Gastrocnemius medialis (tissue), 4 donors: ENCODE data around the gene DCUN1D4. TPM values are rescaled to one million over a fixed set of nuclear protein-coding genes. Genes with fewer than 3 reads are reported as not detected.

Experiments
- ATAC-seq, 2 donors: fragments of 150-250 bp; one replicate each; pipeline ENCODE4 v1.9.1; 2016
- DNase-seq, 2 donors: peaks; one replicate each; pipeline ENCODE4 v3.0.0-alpha.2; 2019
- H3K27ac ChIP-seq, 4 donors: fragments of 200-600 bp; sonication (generic); 1 replicate in 1 of 4; 2 replicates in 3 of 4; pipeline ENCODE4 v1.5.1; 2016 to 2018; ENCODE audit warnings: mild to moderate bottlenecking in 2 of 4, moderate library complexity in 1 of 4
- H3K27me3 ChIP-seq, 3 donors: fragments of 200-600 bp; sonication (generic) in 2 of 3; 1 replicate in 1 of 3; 2 replicates in 2 of 3; pipeline versions ENCODE4 v1.5.1 to v1.6.0; 2016 to 2019; ENCODE audit warnings: mild to moderate bottlenecking in 1 of 3, moderate library complexity in 1 of 3
- H3K36me3 ChIP-seq, 2 donors: fragments of 200-600 bp; sonication (generic) in 1 of 2; one replicate each; pipeline ENCODE4 v1.5.1; 2017 to 2018
- H3K4me1 ChIP-seq, 2 donors: fragments of 200-600 bp; sonication (generic) in 1 of 2; one replicate each; pipeline ENCODE4 v1.5.1; 2016 to 2017; ENCODE audit warnings: mild to moderate bottlenecking in 2 of 2
- H3K4me3 ChIP-seq, 4 donors: fragments of 200-600 bp; sonication (generic) in 3 of 4; 1 replicate in 1 of 4; 2 replicates in 3 of 4; pipeline ENCODE4 v1.5.1; 2016 to 2019; ENCODE audit warnings: mild to moderate bottlenecking in 2 of 4
- H3K9me3 ChIP-seq, 3 donors: fragments of 200-600 bp; sonication (generic) in 2 of 3; 1 replicate in 1 of 3; 2 replicates in 2 of 3; pipeline ENCODE4 v1.5.1; 2016 to 2019
- CTCF ChIP-seq, 5 experiments: fragments of 450-650 bp in 3 of 5; fragments of 200-600 bp in 2 of 5; sonication (generic) in 2 of 5; IDR thresholded peaks in 4 of 5; conservative IDR thresholded peaks in 1 of 5; 1 replicate in 4 of 5; 2 replicates in 1 of 5; pipeline ENCODE4 v1.5.1; 2016 to 2019; ENCODE audit warnings: antibody characterized with exemption in 5 of 5, mild to moderate bottlenecking in 3 of 5, moderate library complexity in 3 of 5
- POLR2A ChIP-seq, 2 donors: fragments of 450-650 bp; IDR thresholded peaks; one replicate each; pipeline ENCODE4 v1.6.1; 2017; ENCODE audit warnings: antibody characterized with exemption in 2 of 2, mild to moderate bottlenecking in 2 of 2, moderate library complexity in 2 of 2
- in situ Hi-C, 4 donors: fragments of 200-750 bp; cut with MboI; loops; one replicate each; pipeline versions ENCODE4 v1.15.0 to v1.8.0; 2017; ENCODE audit warnings: low sequenced_read_pairs in 4 of 4
- intact Hi-C: fragments of 100-400 bp; cut with DNase I; formaldehyde crosslinking; loops from one replicate; pipeline ENCODE4 v1.15.1; 2023; ENCODE audit warnings: low total_unique reads
- total RNA-seq, 4 donors: library from RNA; depleted of rRNA; stranded (reverse); fragments of >200 nt; gene quantifications; one replicate each; pipeline versions ENCODE4 v1.1.0 to v1.2.3, GENCODE V29; 2016

DCUN1D4 gene
- total RNA-seq, 4 donors from 2014 or later, result 13.6 to 23.7 (median 18.4) TPM

- DNase-seq, result no peak
- no peaks in the 10 kb centered on the region for H3K27me3 ChIP-seq
- TF ChIP-seq CTCF (IDR thresholded peaks at IDR 0.05 in 4 of 5, conservative IDR thresholded peaks at IDR 0.05 in 1 of 5) (no peak), POLR2A (IDR thresholded peaks at IDR 0.05) (no peak)
- ATAC-seq, result no peak
- no peak overlapping the region for H3K4me3 ChIP-seq
- no peak overlapping the region for H3K27ac ChIP-seq
- H3K4me1 ChIP-seq, result peaks cover 0 to 5% of the 10 kb centered on the region in 2 donors
- H3K36me3 ChIP-seq, result peaks cover 2 to 69% of the 10 kb centered on the region in 2 donors
- intact Hi-C loops (no loop called here), in situ Hi-C loops (no loop called here)
- no peaks in the 10 kb centered on the region for H3K9me3 ChIP-seq
Measured at GRCh38 chr4:51878431-51878830, 35.5 kb downstream of the DCUN1D4 start.

- intact Hi-C loops (no loop called here), in situ Hi-C loops (no loop called here)
- Histone ChIP-seq H3K27me3 (no peaks in the 10 kb centered on the region), H3K27ac (no peak overlapping the region), H3K4me3 (no peak overlapping the region), H3K4me1 (no peaks in the 10 kb centered on the region), H3K9me3 (no peaks in the 10 kb centered on the region), H3K36me3 (peaks cover 2 to 57% of the 10 kb centered on the region in 2 donors)
- TF ChIP-seq POLR2A (IDR thresholded peaks at IDR 0.05) (no peak), CTCF (IDR thresholded peaks at IDR 0.05 in 4 of 5, conservative IDR thresholded peaks at IDR 0.05 in 1 of 5) (no peak)
- no peak for ATAC-seq
- DNase-seq, result no peak
Measured at GRCh38 chr4:51880016-51880915, 37.3 kb downstream of the DCUN1D4 start.

- intact Hi-C loops, result no loop called here
- H3K4me3 ChIP-seq, result no peak overlapping the region
- H3K27me3 ChIP-seq, result no peaks in the 10 kb centered on the region
- no peak for TF ChIP-seq CTCF (IDR thresholded peaks at IDR 0.05 in 4 of 5, conservative IDR thresholded peaks at IDR 0.05 in 1 of 5)
- TF ChIP-seq POLR2A (IDR thresholded peaks at IDR 0.05), result no peak
- H3K4me1 ChIP-seq, result no peaks in the 10 kb centered on the region
- peaks cover 0 to 45% of the 10 kb centered on the region in 2 donors for H3K36me3 ChIP-seq
- no peak for ATAC-seq
- DNase-seq, result no peak
- in situ Hi-C loops, result no loop called here
- H3K9me3 ChIP-seq, result no peaks in the 10 kb centered on the region
- H3K27ac ChIP-seq, result no peak overlapping the region
Measured at GRCh38 chr4:51884055-51884454, 41.1 kb downstream of the DCUN1D4 start.

- DNase-seq, result no peak
- H3K9me3 ChIP-seq, result no peaks in the 10 kb centered on the region
- H3K36me3 ChIP-seq, result peaks cover 0 to 39% of the 10 kb centered on the region in 2 donors
- no peaks in the 10 kb centered on the region for H3K27me3 ChIP-seq
- intact Hi-C loops (no loop called here), in situ Hi-C loops (no loop called here)
- no peak for TF ChIP-seq POLR2A (IDR thresholded peaks at IDR 0.05)
- no peak for TF ChIP-seq CTCF (IDR thresholded peaks at IDR 0.05 in 4 of 5, conservative IDR thresholded peaks at IDR 0.05 in 1 of 5)
- H3K4me3 ChIP-seq, result no peak overlapping the region
- H3K4me1 ChIP-seq, result no peaks in the 10 kb centered on the region
- ATAC-seq, result no peak
- no peak overlapping the region for H3K27ac ChIP-seq
Measured at GRCh38 chr4:51884606-51885005, 41.7 kb downstream of the DCUN1D4 start.
